ENCODE results near the gene TRIM29.

The TRIM29 gene

GRCh38 chr11:120135838-120136237 is 2.1 kb downstream of the TRIM29 start:
- no peak for FAIRE-seq
- TF ChIP-seq, protein P1, sequence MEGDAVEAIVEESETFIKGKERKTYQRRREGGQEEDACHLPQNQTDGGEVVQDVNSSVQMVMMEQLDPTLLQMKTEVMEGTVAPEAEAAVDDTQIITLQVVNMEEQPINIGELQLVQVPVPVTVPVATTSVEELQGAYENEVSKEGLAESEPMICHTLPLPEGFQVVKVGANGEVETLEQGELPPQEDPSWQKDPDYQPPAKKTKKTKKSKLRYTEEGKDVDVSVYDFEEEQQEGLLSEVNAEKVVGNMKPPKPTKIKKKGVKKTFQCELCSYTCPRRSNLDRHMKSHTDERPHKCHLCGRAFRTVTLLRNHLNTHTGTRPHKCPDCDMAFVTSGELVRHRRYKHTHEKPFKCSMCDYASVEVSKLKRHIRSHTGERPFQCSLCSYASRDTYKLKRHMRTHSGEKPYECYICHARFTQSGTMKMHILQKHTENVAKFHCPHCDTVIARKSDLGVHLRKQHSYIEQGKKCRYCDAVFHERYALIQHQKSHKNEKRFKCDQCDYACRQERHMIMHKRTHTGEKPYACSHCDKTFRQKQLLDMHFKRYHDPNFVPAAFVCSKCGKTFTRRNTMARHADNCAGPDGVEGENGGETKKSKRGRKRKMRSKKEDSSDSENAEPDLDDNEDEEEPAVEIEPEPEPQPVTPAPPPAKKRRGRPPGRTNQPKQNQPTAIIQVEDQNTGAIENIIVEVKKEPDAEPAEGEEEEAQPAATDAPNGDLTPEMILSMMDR (IDR thresholded peaks at IDR 0.05; ENCODE audit: insufficient read depth, missing control alignments): no peak
- DNase-seq (ENCODE audit: insufficient read length, low spot score): no peak

DNA sequence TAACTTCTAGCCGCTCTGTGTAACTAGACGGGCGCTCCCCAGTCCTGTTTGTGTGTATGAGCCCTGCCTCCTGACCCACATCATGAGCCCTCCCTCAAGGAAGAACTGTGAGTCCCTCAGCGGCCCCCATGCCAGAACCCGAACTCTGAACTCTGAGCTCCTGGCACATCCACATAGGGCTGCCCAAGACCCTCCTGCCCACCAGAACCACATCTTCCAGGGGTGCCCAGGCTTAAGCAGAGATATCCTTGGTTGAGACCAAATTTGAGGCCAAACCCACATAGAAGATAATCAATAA is 3.0 kb downstream of the TRIM29 start:
- no peak for DNase-seq (ENCODE audit: insufficient read length, low spot score)
- TF ChIP-seq, protein P1 (IDR thresholded peaks at IDR 0.05; ENCODE audit: insufficient read depth, missing control alignments): no peak
- FAIRE-seq: no peak

DNA sequence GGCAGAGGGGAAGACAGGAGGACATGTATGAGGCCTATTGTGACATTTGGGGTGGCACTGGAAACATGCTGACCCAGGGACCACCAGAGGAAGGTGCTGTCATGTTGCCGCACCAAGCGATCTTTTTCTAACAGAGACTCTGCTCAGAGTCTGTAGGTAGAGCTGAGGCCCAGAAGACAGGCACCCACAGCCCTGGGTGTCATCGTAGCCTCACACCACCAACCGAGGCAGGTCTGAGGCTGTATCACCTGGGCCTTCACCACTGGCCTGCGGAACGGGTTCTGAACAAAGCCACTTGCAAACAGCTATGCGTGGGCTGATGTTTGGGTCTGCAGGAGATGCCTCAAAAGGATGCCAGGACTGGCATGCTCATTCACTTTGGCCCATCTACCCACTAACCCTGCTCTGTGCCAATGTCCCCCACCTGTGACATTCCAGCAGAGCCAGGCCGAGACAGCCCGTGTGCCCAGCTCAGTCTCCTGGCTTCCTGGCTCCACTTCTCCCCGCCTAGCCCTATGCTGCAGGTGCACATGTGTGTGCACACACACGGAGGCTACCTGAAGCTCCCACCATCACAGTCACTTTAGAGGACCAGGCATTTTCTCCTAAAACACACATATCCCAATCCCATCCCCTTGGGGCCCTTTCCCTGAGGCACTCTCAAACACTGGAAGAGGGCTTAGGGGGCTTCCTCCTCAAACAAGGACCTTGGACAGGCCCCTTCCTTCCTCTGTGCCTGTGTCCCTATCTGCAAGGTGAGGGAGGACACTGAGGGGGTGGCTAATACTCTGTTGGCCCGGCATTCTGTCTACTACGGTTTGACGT is 3.6 kb downstream of the TRIM29 start:
- no peak for FAIRE-seq
- no peak for DNase-seq (ENCODE audit: insufficient read length, low spot score)
- TF ChIP-seq, protein P1 (IDR thresholded peaks at IDR 0.05; ENCODE audit: insufficient read depth, missing control alignments): no peak

DNA sequence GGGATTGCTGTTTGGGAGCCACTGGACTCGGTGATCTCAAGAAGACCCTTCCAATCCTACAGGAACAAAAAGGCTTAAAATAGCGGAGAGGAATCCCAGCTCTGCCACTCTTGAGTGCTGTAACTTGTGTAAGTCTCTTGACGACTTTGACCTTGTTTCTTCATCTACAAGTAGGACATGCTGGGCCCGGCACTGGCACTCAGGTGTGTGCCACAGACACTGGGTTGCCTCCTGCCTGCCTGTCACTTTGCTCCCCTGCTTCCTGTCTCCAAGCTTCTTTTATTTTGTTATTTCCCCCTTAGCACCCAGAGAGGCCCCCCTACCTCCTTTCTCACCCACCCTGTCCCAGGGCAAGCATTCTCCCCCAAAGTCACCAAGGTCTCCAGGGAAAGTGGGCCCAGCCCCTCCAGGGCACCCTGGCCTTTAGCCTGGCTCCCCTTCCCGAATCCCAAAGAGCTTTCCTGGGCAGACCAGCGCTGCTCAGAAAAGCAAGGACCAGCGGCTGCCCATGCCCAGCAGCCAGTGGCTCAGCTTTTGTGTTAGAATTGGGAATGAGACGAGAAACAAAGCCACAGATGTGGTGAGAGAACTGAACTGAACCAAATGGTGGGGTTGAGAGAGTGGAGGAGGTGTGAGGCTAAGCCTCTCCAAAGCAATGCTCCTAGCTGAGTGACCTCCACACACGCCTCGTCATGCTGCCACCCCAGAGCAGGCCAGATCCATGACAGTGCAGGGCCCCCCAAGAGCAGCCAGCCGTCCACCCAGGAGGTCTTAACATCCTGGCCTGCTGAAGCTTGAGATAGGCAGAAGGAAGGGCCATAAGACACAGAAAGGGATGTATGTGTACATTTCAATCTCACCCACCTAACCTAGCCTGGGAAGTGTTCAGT is 4.5 kb downstream of the TRIM29 start:
- TF ChIP-seq, protein P1 (IDR thresholded peaks at IDR 0.05; ENCODE audit: insufficient read depth, missing control alignments): no peak
- DNase-seq (ENCODE audit: insufficient read length, low spot score) (no peak), FAIRE-seq (no peak)

DNA sequence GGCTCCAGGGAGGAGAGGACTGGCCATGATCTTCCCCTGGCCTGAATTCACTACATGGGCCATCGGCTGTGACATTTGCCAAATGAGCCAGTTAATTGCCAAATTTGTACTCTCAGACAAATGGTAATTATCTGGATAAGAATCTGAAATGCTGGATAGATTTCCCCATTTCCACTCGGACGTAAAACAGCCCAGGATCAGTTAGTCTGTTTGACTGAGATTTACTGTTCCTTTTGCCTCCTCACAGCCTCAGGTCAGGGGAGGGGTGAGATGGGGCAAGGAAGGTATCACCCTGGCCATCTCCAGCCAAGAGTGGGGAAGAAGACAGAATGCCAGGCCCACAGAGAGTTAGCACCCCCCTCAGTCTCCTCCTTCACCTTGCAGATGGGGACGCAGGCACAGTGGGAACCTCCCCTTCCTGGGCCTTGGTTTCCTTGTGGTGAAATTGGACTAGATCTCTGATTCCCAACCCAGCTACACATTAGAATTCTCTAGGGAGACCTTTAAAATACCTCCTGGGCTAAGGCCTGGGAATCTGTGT is 5.2 kb downstream of the TRIM29 start:
- DNase-seq (ENCODE audit: insufficient read length, low spot score) (no peak), FAIRE-seq (no peak)
- TF ChIP-seq, protein P1 (IDR thresholded peaks at IDR 0.05; ENCODE audit: insufficient read depth, missing control alignments): no peak

- no peak for FAIRE-seq
- no peak for DNase-seq (ENCODE audit: insufficient read length, low spot score)
- TF ChIP-seq, protein P1 (IDR thresholded peaks at IDR 0.05; ENCODE audit: insufficient read depth, missing control alignments): no peak
Measured at GRCh38 chr11:120131941-120132644, 5.8 kb downstream of the TRIM29 start.

All from D721Med (cell line).